ENCODE data around the gene NPTN. TPM values are rescaled to one million over a fixed set of nuclear protein-coding genes. Genes with fewer than 3 reads are reported as not detected.

NPTN gene
- total and polyA plus RNA-seq, 2 experiments from 2014 or later, result 56.3 to 113 TPM

GRCh38 chr15:73605759-73606436 is 27.3 kb downstream of the NPTN start (continued):
- TF ChIP-seq ZNF462 (CRISPR knock-in tag; IDR thresholded peaks at IDR 0.05) (no peak), EZH2 (IDR thresholded peaks at IDR 0.05; ENCODE audit: low read depth, unreplicated experiment) (no peak)

GRCh38 chr15:73604477-73604876 is 28.7 kb downstream of the NPTN start:
- no peak overlapping the region for H3K4me2 ChIP-seq
- no peaks in the 10 kb centered on the region for H3K36me3 Mint-ChIP-seq (ENCODE audit: low read depth)
- H3K79me2 ChIP-seq (replicated peaks; ENCODE audit: insufficient read depth), result peaks cover 99% of the 10 kb centered on the region
- no peaks in the 10 kb centered on the region for H3K9me3 Mint-ChIP-seq
- no peaks in the 10 kb centered on the region for H3K36me3 ChIP-seq (ENCODE audit: insufficient read depth)
- no peak overlapping the region for H3K27ac Mint-ChIP-seq
- H3K4me3 Mint-ChIP-seq, result no peak overlapping the region
- peaks cover 34% of the 10 kb centered on the region for H3K4me1 Mint-ChIP-seq
- H3F3A ChIP-seq (replicated peaks; ENCODE audit: low read depth), result 0 out of 2 replicates have a peak, but pooled peaks cover 2% of the 10 kb centered on the region
- no peak overlapping the region for H2AFZ ChIP-seq
- H4K20me1 ChIP-seq (replicated peaks; ENCODE audit: insufficient read depth), result peaks cover 80% of the 10 kb centered on the region
- no peak overlapping the region for H3K4me3 ChIP-seq
- H3K27me3 Mint-ChIP-seq (ENCODE audit: insufficient read depth, low read depth, poor library complexity), result peaks cover 3% of the 10 kb centered on the region
- H3K4me1 ChIP-seq (ENCODE audit: insufficient read depth), result peaks cover 68% of the 10 kb centered on the region
- H3K9me2 ChIP-seq (ENCODE audit: insufficient read depth), result no peaks in the 10 kb centered on the region
- no peak overlapping the region for H3K27ac ChIP-seq (ENCODE audit: low read depth)
- H3K27me3 ChIP-seq (ENCODE audit: insufficient read depth), result no peaks in the 10 kb centered on the region
- DNase-seq (ENCODE audit: low spot score) (no peak), ATAC-seq (no peak)
- TF ChIP-seq ZNF462 (CRISPR knock-in tag; IDR thresholded peaks at IDR 0.05) (no peak), ZNF331 (CRISPR knock-in tag; IDR thresholded peaks at IDR 0.05; ENCODE audit: low read depth) (no peak), POLR2AphosphoS5 (IDR thresholded peaks at IDR 0.05; ENCODE audit: low read depth) (no peak), ZNF114 (CRISPR knock-in tag; IDR thresholded peaks at IDR 0.05) (no peak), JUNB (IDR thresholded peaks at IDR 0.05; ENCODE audit: unreplicated experiment) (no peak), ETS1 (IDR thresholded peaks at IDR 0.05) (no peak)

Data from GM23338 (cell line).